Measurements from ENCODE around the gene WHRN. TPM values are rescaled to one million over a fixed set of nuclear protein-coding genes. Genes with fewer than 3 reads are reported as not detected.

The WHRN gene
- total and polyA plus RNA-seq, 5 donors = 7.8 to 20.3 (median 13.2) TPM

- intact Hi-C loops (cut with DNase I) = loop anchor here in 2 of 4 donors (10.0 kb wide), 1 partner anchor 174 kb away; the partner anchor contains the start of gene TEX53 (in 2 of the 2)
- H3K27me3 ChIP-seq (ENCODE audit: control insufficient read depth, insufficient read depth) = no peaks in the 10 kb centered on the region
- H3K9me3 ChIP-seq (ENCODE audit: control insufficient read depth, low read length) = no peaks in the 10 kb centered on the region
- H3K27ac ChIP-seq (ENCODE audit: low read length) = no peak overlapping the region
- H3K4me1 ChIP-seq (ENCODE audit: control insufficient read depth, insufficient read depth, low read length) = no peaks in the 10 kb centered on the region
- DNase-seq = no peak
- no peak overlapping the region for H3K4me3 ChIP-seq (ENCODE audit: low read length)
- WGBS = 78% methylated on average over 4 of the region's 4 CpGs
- ATAC-seq = no peak
Measured at GRCh38 chr9:114480746-114481435, 24.4 kb downstream of the WHRN start.

DNA sequence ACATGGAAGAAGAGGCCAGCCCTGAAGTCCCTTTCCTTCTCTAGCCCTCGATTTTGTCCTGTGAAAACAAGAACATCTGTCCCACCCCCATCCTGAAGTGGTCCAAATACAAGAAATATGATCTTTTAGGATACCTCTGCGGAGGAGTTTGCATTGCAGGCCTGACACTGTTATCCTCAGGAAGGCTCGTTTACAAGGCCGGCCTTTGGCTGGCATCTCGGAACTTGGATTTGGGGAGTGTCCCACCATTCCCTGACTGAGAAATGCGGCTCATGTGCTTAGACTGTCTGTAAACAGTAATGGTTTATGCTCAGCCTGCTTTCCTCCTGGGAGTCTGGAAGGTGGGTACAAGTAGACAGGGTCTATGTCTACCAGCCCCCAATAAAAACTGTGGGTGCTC is 26.4 kb downstream of the WHRN start:
- Histone ChIP-seq H3K27ac (ENCODE audit: low read length) (no peak overlapping the region), H3K4me1 (ENCODE audit: control insufficient read depth, insufficient read depth, low read length) (no peaks in the 10 kb centered on the region), H3K9me3 (ENCODE audit: control insufficient read depth, low read length) (no peaks in the 10 kb centered on the region), H3K27me3 (ENCODE audit: control insufficient read depth, insufficient read depth) (no peaks in the 10 kb centered on the region), H3K4me3 (ENCODE audit: low read length) (no peak overlapping the region)
- DNase-seq (no peak), ATAC-seq (no peak)
- whole genome bisulfite sequencing = 81% methylated on average over 6 of the region's 6 CpGs
- intact Hi-C loops (cut with DNase I) = no loop called here

DNA sequence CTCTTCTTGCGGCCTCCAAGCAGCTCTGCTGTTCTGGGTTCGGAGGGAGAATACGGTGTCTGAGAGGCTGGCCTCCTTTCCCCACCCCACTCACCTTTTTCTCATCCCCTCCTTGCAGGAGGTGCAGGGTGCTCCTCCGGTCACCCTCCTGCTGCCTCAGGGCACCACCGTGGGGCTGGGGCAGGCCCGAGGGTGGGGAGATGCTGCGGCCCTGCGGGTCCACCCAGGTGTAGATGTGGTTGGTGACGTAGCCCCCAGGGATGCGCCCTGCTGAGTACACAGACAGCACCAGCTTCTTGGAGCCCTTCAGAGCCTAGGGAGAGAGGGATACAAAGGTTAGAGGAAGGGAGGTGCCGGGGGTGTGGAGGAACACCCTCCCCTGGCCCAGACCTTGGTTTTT is 26.8 kb downstream of the WHRN start:
- 94% methylated on average over 11 of the region's 11 CpGs for WGBS
- H3K27ac ChIP-seq (ENCODE audit: low read length) = no peak overlapping the region
- DNase-seq (no peak), ATAC-seq (no peak)
- intact Hi-C loops (cut with DNase I) = no loop called here
- no peaks in the 10 kb centered on the region for H3K9me3 ChIP-seq (ENCODE audit: control insufficient read depth, low read length)
- no peaks in the 10 kb centered on the region for H3K4me1 ChIP-seq (ENCODE audit: control insufficient read depth, insufficient read depth, low read length)
- no peaks in the 10 kb centered on the region for H3K27me3 ChIP-seq (ENCODE audit: control insufficient read depth, insufficient read depth)
- no peak overlapping the region for H3K4me3 ChIP-seq (ENCODE audit: low read length)

DNA sequence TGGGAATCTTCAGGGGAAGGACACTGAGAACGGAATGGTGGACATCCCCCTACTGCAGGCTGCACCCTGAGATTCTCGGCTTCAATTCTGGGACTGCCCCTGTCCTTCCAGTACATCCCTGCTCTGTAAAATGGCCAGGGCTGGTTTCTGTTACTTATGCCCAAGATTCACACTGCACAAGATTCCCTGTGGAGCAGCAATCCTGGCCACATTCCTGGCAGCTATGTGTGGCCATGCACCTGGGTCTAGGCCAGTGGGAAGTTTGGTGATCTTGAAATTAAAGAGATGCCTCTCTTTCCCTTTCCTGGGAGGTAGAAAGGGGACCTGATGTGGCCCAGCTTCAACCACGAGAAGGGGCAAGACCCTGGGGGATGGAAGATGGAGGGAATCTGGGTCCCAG is 27.6 kb downstream of the WHRN start:
- intact Hi-C loops (cut with DNase I) = no loop called here
- no peaks in the 10 kb centered on the region for H3K4me1 ChIP-seq (ENCODE audit: control insufficient read depth, insufficient read depth, low read length)
- H3K4me3 ChIP-seq (ENCODE audit: low read length) = no peak overlapping the region
- WGBS = 90% methylated on average over 3 of the region's 3 CpGs
- no peak for DNase-seq
- H3K27ac ChIP-seq (ENCODE audit: low read length) = no peak overlapping the region
- no peak for ATAC-seq
- H3K27me3 ChIP-seq (ENCODE audit: control insufficient read depth, insufficient read depth) = no peaks in the 10 kb centered on the region
- H3K9me3 ChIP-seq (ENCODE audit: control insufficient read depth, low read length) = no peaks in the 10 kb centered on the region

GRCh38 chr9:114476891-114477469 is 28.3 kb downstream of the WHRN start:
- intact Hi-C loops (cut with DNase I) = no loop called here
- Histone ChIP-seq H3K9me3 (ENCODE audit: control insufficient read depth, low read length) (no peaks in the 10 kb centered on the region), H3K4me1 (ENCODE audit: control insufficient read depth, insufficient read depth, low read length) (no peaks in the 10 kb centered on the region), H3K4me3 (ENCODE audit: low read length) (no peak overlapping the region), H3K27ac (ENCODE audit: low read length) (no peak overlapping the region), H3K27me3 (ENCODE audit: control insufficient read depth, insufficient read depth) (no peaks in the 10 kb centered on the region)
- DNase-seq (no peak), ATAC-seq (no peak)
- whole genome bisulfite sequencing = 81% methylated on average over 9 of the region's 9 CpGs

- no peak for ATAC-seq
Measured at GRCh38 chr9:114475412-114476135, 29.7 kb downstream of the WHRN start.

GRCh38 chr9:114474425-114474824 is 30.8 kb downstream of the WHRN start:
- no peak for ATAC-seq
- no peak overlapping the region for H3K4me3 ChIP-seq (ENCODE audit: low read length)
- H3K4me1 ChIP-seq (ENCODE audit: control insufficient read depth, insufficient read depth, low read length) = no peaks in the 10 kb centered on the region
- intact Hi-C loops (cut with DNase I) = no loop called here
- no peak for DNase-seq
- no peaks in the 10 kb centered on the region for H3K9me3 ChIP-seq (ENCODE audit: control insufficient read depth, low read length)
- 82% methylated on average over 1 of the region's 1 CpG for WGBS
- H3K27ac ChIP-seq (ENCODE audit: low read length) = no peak overlapping the region
- H3K27me3 ChIP-seq (ENCODE audit: control insufficient read depth, insufficient read depth) = no peaks in the 10 kb centered on the region

More at GRCh38 chr9:114475412-114476135, 29.7 kb downstream of the WHRN start:
- H3K27ac ChIP-seq (ENCODE audit: low read length) = no peak overlapping the region
- H3K4me1 ChIP-seq (ENCODE audit: control insufficient read depth, insufficient read depth, low read length) = no peaks in the 10 kb centered on the region
- no peak for DNase-seq
- WGBS = 58% methylated on average over 8 of the region's 8 CpGs
- H3K4me3 ChIP-seq (ENCODE audit: low read length) = no peak overlapping the region
- intact Hi-C loops (cut with DNase I) = no loop called here
- H3K9me3 ChIP-seq (ENCODE audit: control insufficient read depth, low read length) = no peaks in the 10 kb centered on the region
- H3K27me3 ChIP-seq (ENCODE audit: control insufficient read depth, insufficient read depth) = no peaks in the 10 kb centered on the region

DNA sequence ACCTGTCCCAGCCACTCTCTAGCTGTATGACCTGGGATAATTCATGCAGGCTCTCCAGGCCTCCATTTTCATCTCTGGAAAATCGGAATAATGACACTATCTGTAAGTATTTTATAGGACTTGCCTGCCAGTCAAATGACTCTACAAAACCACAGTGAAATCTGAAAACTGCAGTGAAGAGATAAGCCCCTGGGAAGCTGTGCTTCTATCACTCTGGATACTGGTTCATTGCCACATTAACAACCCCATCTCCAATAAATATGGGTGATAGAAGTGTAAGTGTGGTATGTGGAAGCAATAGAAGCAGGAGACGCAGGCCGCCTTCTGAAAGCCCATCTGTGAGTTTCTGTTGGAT is 31.8 kb downstream of the WHRN start:
- no peaks in the 10 kb centered on the region for H3K9me3 ChIP-seq (ENCODE audit: control insufficient read depth, low read length)
- WGBS = 87% methylated on average over 3 of the region's 3 CpGs
- intact Hi-C loops (cut with DNase I) = no loop called here
- H3K4me1 ChIP-seq (ENCODE audit: control insufficient read depth, insufficient read depth, low read length) = no peaks in the 10 kb centered on the region
- H3K27me3 ChIP-seq (ENCODE audit: control insufficient read depth, insufficient read depth) = no peaks in the 10 kb centered on the region
- no peak overlapping the region for H3K4me3 ChIP-seq (ENCODE audit: low read length)
- DNase-seq (no peak), ATAC-seq (no peak)
- no peak overlapping the region for H3K27ac ChIP-seq (ENCODE audit: low read length)

DNA sequence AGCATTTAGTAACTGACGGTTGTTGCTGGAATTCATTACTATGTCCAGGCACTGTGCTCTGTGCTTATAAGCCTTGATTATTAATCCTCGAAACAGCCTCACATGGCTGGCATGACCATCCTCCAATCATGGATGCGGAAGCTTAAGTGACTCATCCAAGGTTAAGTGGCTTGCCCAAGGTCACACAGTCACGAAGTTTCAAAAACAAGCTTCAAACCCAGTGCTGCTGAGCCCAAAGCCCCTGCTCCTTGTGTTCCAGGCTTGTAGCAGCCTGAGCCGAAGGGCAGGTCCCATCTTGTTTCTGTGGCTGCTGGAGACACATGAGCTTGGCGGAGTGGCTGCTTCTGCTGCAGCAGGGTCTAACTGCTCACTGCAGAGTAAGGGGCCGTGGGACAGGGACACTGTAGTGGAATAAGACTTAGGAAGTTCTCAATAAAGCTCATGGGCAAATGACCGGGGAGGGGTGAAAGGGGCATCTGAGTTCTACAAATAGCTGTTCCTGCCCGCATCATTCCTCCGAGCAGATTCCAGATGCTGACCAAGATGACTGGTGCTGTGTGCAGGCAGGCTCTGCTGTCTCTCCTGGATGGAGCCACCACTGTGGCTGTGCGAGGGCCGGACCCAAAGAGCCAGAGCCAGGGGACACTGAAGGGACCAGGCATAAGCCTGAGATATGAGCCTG is 32.4 kb downstream of the WHRN start:
- no peaks in the 10 kb centered on the region for H3K4me1 ChIP-seq (ENCODE audit: control insufficient read depth, insufficient read depth, low read length)
- no peak overlapping the region for H3K4me3 ChIP-seq (ENCODE audit: low read length)
- ATAC-seq (no peak), DNase-seq (no peak)
- no peaks in the 10 kb centered on the region for H3K27me3 ChIP-seq (ENCODE audit: control insufficient read depth, insufficient read depth)
- intact Hi-C loops (cut with DNase I) = no loop called here
- no peaks in the 10 kb centered on the region for H3K9me3 ChIP-seq (ENCODE audit: control insufficient read depth, low read length)
- 81% methylated on average over 12 of the region's 12 CpGs for WGBS
- H3K27ac ChIP-seq (ENCODE audit: low read length) = no peak overlapping the region

DNA sequence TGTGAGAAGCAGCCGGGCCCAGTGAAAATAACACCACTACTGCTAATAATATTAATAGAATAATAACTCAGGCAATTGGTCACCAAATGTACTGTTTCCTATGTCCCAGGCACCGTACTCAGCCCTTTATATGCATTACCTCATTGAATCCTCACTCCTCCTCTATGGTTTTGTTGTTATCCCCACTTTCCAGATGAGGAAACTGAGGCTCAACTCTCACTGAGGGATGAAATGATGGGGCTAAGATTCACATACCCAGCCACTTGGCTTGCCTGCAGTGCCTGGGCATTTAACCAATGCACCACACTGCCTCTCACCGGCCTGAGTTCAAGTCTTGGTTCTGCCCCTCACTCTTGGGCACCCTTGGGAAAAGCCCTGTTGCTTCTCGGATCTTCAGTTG is 34.1 kb downstream of the WHRN start:
- DNase-seq = no peak
- Histone ChIP-seq H3K9me3 (ENCODE audit: control insufficient read depth, low read length) (no peaks in the 10 kb centered on the region), H3K27me3 (ENCODE audit: control insufficient read depth, insufficient read depth) (no peaks in the 10 kb centered on the region), H3K4me3 (ENCODE audit: low read length) (no peak overlapping the region), H3K27ac (ENCODE audit: low read length) (no peak overlapping the region), H3K4me1 (ENCODE audit: control insufficient read depth, insufficient read depth, low read length) (no peaks in the 10 kb centered on the region)
- 86% methylated on average over 4 of the region's 4 CpGs for WGBS
- intact Hi-C loops (cut with DNase I) = no loop called here
- no peak for ATAC-seq

DNA sequence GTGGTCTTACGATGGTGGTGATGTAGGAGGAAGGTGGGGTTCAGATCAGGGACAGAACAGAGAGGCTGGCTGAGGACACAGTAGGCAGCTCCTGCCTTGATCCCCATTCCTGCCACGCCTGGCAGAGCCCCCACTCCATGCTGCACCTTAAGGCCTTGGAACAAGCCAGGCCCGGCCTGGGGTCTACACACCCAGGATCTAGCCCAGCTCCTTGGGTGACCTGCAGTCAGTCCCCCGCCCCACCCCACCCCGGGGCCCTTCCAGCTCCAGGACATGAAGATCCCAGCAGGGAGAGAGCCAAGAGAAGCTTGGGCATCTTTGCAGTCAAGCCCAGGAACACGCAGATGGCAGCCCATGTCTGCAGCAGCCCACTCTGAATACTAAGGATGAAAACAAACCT is 34.7 kb downstream of the WHRN start:
- DNase-seq = no peak
- no peak for ATAC-seq
- 93% methylated on average over 6 of the region's 6 CpGs for WGBS
- intact Hi-C loops (cut with DNase I) = no loop called here
- Histone ChIP-seq H3K9me3 (ENCODE audit: control insufficient read depth, low read length) (no peaks in the 10 kb centered on the region), H3K4me3 (ENCODE audit: low read length) (no peak overlapping the region), H3K27me3 (ENCODE audit: control insufficient read depth, insufficient read depth) (no peaks in the 10 kb centered on the region), H3K27ac (ENCODE audit: low read length) (no peak overlapping the region), H3K4me1 (ENCODE audit: control insufficient read depth, insufficient read depth, low read length) (no peaks in the 10 kb centered on the region)
